AG04450 (cell line): ENCODE results near the gene MARS1. TPM values are rescaled to one million over a fixed set of nuclear protein-coding genes. Genes with fewer than 3 reads are reported as not detected.

Source experiments
- CTCF ChIA-PET: fragments of 300-600, 350-600 bp; formaldehyde crosslinking; extraction: SDS; loops from one replicate; lab custom pipeline; 2022; ENCODE audit warnings: antibody characterized with exemption, inconsistent platforms; lab: Charles Lee
- POLR2A ChIA-PET: fragments of 350-600 bp; formaldehyde crosslinking; extraction: SDS; loops from one replicate; lab custom pipeline; 2021; ENCODE audit warnings: antibody characterized with exemption, inconsistent platforms; lab: Yijun Ruan, JAX
- DNase-seq: peaks from one replicate; pipeline ENCODE4 v3.0.0-alpha.2; 2011; ENCODE audit warnings: low read depth, low spot score
- H3K27ac ChIP-seq: one replicate; pipeline ENCODE4 v1.5.1; 2012; ENCODE audit warnings: low read depth, low read length, control low read depth
- H3K27me3 ChIP-seq: one replicate; pipeline ENCODE4 v1.6.0; 2012; ENCODE audit warnings: low read length; ENCODE audit not compliant: control insufficient read depth, insufficient read depth
- H3K4me3 ChIP-seq: 2 replicates; pipeline ENCODE4 v1.5.1; 2011; ENCODE audit warnings: mild to moderate bottlenecking, low read depth, low read length, control low read depth
- H3K9me3 ChIP-seq: 2 replicates; pipeline ENCODE4 v1.5.1; 2012; ENCODE audit warnings: low read length; ENCODE audit not compliant: control insufficient read depth, insufficient read depth
- polyA plus RNA-seq: library from polyadenylated mRNA; depleted of rRNA; stranded (reverse); fragments of >200 nt; gene quantifications from 2 replicates; pipeline ENCODE4 v1.2.3, GENCODE V29; 2011
- TF ChIP-seq, protein P1 (sequence below): IDR thresholded peaks from 2 replicates; pipeline ENCODE4 v1.5.1; 2011; ENCODE audit warnings: low read depth, low read length, control low read depth, inconsistent platforms

The MARS1 gene
- polyA plus RNA-seq, 1 experiment = 236 TPM

DNA sequence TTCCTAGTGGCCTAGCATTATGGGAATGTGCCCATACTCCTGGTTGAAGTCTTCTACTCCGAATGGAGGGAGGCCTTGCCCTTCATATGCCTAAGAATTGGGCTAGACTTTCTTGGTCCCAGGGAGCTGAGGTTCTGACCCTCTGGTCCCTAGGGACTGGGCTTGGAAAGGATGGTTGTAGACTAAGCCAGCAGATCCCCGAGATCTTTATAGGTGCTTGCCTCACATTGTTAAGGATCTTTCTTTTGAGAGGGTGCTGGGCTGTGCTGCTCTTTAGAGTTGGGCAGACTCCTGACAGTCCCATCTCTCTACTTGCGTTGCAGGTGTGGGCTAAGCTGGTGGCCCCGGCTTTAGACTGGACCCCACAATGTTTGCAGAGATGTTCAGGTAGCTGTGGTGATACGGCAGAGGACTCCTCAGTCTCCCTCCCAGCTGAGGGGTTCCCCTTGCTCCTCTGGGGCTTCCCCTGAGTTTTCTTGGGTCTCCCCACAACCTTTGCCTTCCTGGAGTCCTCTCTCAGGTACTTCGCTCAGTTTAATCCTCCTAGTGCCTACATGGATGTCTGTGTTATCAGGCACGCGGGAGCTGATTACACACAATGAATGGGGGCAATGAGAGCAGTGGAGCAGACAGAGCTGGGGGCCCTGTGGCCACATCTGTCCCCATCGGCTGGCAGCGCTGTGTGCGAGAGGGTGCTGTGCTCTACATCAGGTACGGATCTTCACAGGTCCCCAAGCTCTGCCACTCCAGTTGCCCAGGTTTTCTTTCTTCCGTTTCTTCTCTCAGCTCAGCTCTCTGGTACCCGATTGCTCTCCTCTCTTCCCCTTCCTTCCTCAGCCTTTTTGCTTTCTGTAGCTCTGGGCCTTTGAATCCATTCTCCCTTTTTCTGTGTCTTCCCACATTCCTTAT is 36.1 kb downstream of the MARS1 start:
- H3K4me3 ChIP-seq = peak overlapping the region; percentile 93
- DNase-seq = no peak
- CTCF ChIA-PET = interaction anchor here (0.7 kb wide), 1 partner anchor 65 kb away, joined by 3 read pairs; no protein-coding TSS in a partner anchor
- H3K27ac ChIP-seq = peak overlapping the region; percentile 78
- H3K27me3 ChIP-seq = no peaks in the 10 kb centered on the region
- TF ChIP-seq, protein P1, sequence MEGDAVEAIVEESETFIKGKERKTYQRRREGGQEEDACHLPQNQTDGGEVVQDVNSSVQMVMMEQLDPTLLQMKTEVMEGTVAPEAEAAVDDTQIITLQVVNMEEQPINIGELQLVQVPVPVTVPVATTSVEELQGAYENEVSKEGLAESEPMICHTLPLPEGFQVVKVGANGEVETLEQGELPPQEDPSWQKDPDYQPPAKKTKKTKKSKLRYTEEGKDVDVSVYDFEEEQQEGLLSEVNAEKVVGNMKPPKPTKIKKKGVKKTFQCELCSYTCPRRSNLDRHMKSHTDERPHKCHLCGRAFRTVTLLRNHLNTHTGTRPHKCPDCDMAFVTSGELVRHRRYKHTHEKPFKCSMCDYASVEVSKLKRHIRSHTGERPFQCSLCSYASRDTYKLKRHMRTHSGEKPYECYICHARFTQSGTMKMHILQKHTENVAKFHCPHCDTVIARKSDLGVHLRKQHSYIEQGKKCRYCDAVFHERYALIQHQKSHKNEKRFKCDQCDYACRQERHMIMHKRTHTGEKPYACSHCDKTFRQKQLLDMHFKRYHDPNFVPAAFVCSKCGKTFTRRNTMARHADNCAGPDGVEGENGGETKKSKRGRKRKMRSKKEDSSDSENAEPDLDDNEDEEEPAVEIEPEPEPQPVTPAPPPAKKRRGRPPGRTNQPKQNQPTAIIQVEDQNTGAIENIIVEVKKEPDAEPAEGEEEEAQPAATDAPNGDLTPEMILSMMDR = no peak
- POLR2A ChIA-PET = interaction anchor here (1.2 to 1.4 kb wide), 2 partner anchors 9 to 10 kb away, joined by 3 to 8 read pairs; no protein-coding TSS in a partner anchor
- H3K9me3 ChIP-seq = peaks cover 5% of the 10 kb centered on the region; the same call in 1 of the 2 replicates

DNA sequence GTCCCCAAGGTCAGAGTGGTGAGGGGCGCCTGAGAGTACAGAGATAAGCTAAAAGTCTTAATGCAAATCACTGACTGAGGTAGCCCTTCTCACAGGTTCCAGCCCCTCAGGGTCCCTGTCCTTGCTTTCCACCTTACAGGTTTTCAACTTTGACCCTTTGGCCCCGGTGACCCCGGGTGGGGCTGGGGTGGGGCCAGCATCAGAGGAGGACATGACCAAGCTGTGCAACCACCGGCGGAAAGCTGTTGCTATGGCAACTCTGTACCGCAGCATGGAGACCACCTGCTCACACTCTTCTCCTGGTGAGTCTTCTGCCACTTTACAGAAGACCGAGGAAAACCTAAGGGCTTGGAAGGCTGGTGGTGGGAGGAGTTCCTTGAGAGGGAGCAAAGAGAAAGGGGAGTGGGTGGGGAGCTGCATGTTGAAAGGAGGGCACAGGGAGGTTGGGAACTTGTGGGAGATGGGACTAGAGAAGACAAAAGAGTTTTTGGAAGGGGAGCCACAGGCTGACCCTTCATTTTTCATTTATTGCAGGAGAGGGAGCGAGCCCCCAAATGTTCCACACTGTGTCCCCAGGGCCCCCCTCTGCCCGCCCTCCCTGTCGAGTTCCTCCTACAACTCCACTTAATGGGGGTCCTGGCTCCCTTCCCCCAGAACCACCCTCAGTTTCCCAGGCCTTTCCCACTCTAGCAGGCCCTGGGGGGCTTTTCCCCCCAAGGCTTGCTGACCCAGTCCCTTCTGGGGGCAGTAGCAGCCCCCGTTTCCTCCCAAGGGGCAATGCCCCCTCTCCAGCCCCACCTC is 37.1 kb downstream of the MARS1 start:
- Histone ChIP-seq H3K9me3 (peaks cover under 1% of the 10 kb centered on the region; the same call in 1 of the 2 replicates), H3K27me3 (no peaks in the 10 kb centered on the region), H3K4me3 (peak overlapping the region; percentile 93), H3K27ac (peak overlapping the region; percentile 21)
- DNase-seq = no peak
- ChIA-PET CTCF (interaction anchor here (0.7 kb wide), 1 partner anchor 66 kb away, joined by 3 read pairs; no protein-coding TSS in a partner anchor), POLR2A (interaction anchor here (1.1 to 1.2 kb wide), 2 partner anchors 9 to 10 kb away, joined by 3 read pairs; no protein-coding TSS in a partner anchor)
- TF ChIP-seq, protein P1 = no peak

DNA sequence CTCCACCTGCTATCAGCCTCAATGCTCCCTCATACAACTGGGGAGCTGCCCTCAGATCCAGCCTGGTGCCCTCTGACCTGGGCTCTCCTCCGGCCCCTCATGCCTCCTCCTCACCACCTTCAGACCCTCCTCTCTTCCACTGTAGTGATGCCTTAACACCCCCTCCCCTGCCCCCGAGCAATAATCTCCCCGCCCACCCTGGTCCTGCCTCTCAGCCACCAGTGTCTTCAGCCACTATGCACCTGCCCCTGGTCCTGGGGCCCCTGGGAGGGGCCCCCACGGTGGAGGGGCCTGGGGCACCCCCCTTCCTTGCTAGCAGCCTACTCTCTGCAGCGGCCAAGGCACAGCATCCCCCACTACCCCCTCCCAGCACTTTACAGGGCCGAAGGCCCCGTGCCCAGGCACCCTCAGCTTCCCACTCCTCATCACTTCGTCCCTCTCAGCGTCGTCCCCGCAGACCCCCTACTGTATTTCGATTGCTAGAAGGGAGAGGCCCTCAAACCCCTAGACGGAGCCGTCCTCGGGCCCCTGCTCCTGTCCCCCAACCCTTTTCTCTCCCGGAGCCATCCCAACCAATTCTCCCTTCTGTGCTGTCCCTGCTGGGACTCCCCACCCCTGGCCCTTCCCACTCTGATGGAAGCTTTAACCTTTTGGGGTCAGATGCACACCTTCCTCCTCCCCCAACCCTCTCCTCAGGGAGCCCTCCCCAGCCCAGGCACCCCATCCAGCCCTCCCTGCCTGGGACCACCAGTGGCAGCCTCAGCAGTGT is 37.9 kb downstream of the MARS1 start:
- CTCF ChIA-PET = no interaction called here
- Histone ChIP-seq H3K9me3 (no peaks in the 10 kb centered on the region), H3K27me3 (no peaks in the 10 kb centered on the region), H3K4me3 (no peak overlapping the region), H3K27ac (peak overlapping the region; percentile 21)
- no peak for DNase-seq
- POLR2A ChIA-PET = interaction anchor here (1.1 kb wide), 1 partner anchor 10 kb away, joined by 3 read pairs; no protein-coding TSS in a partner anchor
- TF ChIP-seq, protein P1 = no peak

DNA sequence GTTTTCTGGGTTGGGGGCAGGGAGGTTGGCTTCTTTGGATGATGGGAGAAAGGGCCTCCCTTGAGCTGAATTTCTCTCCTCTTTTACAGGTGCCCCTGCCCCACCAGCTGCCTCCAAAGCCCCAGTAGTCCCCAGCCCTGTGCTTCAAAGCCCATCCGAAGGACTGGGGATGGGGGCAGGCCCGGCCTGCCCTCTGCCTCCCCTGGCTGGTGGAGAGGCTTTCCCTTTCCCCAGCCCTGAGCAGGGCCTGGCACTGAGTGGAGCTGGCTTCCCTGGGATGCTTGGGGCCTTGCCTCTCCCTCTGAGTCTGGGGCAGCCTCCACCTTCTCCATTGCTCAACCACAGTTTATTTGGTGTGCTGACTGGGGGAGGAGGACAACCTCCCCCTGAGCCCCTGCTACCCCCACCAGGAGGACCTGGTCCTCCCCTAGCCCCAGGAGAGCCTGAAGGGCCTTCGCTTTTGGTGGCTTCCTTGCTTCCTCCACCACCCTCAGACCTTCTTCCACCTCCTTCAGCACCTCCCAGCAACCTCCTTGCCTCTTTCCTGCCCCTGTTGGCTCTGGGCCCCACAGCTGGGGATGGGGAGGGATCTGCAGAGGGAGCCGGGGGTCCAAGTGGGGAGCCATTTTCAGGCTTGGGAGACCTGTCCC is 38.7 kb downstream of the MARS1 start:
- H3K27me3 ChIP-seq = no peaks in the 10 kb centered on the region
- ChIA-PET POLR2A (interaction anchor here (0.6 kb wide), 1 partner anchor 13 kb away, joined by 3 read pairs; no protein-coding TSS in a partner anchor), CTCF (interaction anchor here (0.6 kb wide), 1 partner anchor 199 kb away, joined by 3 read pairs; no protein-coding TSS in a partner anchor)
- no peak for DNase-seq
- TF ChIP-seq, protein P1 = no peak
- H3K9me3 ChIP-seq = no peaks in the 10 kb centered on the region
- no peak overlapping the region for H3K4me3 ChIP-seq
- H3K27ac ChIP-seq = no peak overlapping the region
